Bronchus fibroblast of lung (primary cell): ENCODE results near the gene RBBP7. TPM values are rescaled to one million over a fixed set of nuclear protein-coding genes. Genes with fewer than 3 reads are reported as not detected.

Experiments
- total RNA-seq: library from RNA; depleted of rRNA; stranded (reverse); fragments of >200 nt; gene quantifications from 2 replicates; pipeline ENCODE4 v1.2.3, GENCODE V29; 2015

RBBP7 gene
- 127 and 134 TPM in 2 replicates for total RNA-seq

DNA sequence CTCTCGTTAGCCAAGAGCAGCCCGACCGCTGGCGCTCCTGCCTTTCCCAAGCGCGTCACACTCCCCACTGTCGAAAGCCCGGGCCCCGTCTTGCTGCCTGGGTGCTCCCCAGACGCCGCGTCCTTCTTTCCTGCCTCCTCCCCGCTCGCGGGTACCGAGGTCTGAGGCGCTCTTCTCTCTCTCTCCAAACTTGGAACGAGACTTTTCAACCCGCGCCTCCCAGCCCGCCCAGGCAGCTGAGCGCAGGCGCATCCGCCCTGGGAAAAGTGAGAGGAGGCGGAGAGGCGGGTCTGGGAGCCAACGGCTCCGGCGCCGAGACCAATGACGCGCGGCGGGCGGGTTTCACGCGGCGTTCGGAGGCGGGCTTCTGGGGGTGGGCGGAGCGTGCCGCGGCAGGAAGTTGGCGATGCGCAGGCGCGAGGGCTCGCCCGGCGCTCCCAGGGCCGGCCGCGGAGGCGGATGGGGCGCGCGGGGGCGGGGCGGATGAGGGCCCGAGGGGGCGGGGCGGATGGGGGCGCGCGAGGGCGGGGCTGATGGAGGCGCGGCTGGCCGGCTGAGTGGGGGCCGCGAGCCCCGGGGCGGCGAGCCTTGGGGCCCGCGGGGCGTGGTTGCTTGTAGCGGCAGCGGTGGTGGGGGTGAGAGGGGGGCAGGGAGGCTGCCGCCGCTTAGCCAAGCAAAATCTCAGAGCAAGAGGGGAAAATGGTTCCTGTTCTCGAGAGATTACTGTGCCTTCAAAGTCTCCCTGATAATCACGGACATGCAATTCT is at the start of gene RBBP7:
RBBP7 (minus strand) TSS at position 268 of the 767 bp plus-strand sequence. CDS start 309 bp downstream, outside the sequence.

Other genes with a start within 250 kb of the RBBP7 start
- not detected in 2 replicates for gene S100G, start 220.2 kb downstream of the RBBP7 start, total RNA-seq
- gene CTPS2, start 157.7 kb downstream of the RBBP7 start, total RNA-seq: 11.9 TPM in 2 replicates
- gene SYAP1, start 150.8 kb downstream of the RBBP7 start, total RNA-seq: 18.4 and 22.5 TPM in 2 replicates
- 5.8 and 6.6 TPM in 2 replicates for gene TXLNG, start 83.9 kb downstream of the RBBP7 start, total RNA-seq
- gene REPS2, start 76.3 kb upstream of the RBBP7 start, total RNA-seq: 0.74 and 1.0 TPM in 2 replicates